Kidney capillary endothelial cell (primary cell): ENCODE data around the gene IPO5.
"Not testable (repeated sequence)": the region's sequence is repeated elsewhere in the genome, so short reads cannot be mapped to it uniquely, and the experiment has no call there.

ENCODE experiments used
- DNase-seq: peaks from one replicate; pipeline ENCODE4 v3.0.0-alpha.2; 2018; ENCODE audit warnings: low spot score

The IPO5 gene

DNA sequence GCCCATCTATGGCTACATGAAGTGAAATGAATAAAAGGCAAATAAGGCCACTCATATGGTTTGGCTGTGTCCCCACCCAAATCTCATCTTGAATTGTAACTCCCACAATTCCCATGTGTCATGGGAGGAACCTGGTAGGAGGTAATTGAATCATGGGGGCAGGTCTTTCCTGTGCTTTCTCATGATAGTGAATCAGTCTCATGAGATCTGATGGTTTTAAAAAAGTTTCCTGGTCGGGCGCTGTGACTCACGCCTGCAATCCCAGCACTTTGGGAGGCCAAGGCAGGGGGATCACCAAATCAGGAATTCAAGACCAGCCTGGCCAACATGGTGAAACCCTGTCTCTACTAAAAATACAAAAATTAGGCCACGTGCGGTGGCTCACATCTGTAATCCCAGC is 4.2 kb upstream of the IPO5 start:
- DNase-seq: not testable (repeated sequence)

DNA sequence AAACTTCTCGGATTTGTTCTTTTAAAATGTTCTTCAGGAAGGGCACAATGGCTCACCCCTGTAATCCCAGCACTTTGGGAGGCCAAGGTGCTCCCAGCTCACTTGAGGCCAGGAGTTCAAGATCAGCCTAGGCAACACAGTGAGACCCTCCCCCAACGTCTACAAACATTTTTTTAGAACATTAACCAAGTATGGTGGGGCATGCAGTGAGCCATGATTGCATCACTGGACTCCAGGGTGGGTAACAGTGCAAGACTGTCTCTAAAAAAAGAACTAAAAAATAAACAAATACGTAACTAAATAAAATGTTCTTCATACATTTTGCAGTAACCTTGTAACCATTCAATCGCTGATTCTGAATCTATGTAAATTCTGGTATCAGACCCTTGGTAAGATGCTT is 2.1 kb upstream of the IPO5 start:
- DNase-seq: no peak

DNA sequence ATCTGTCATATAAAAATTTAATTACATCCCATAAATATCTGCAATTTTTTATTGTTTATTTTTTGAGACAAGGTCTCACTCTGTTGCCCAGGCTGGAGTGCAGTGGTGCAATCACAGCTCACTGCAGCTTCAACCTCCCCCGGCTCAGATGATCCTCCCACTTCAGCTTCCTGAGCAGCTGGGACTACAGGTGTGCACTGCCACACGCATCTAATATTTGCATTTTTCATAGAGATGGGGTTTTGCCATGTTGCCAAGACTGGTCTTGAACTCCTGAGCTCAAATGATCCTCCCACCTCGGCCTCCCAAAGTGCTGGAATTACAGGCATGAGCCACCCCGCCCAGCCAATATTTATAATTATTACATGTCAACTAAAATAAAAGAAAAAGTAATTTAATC is 644 bp upstream of the IPO5 start:
- DNase-seq: not testable (repeated sequence)

DNA sequence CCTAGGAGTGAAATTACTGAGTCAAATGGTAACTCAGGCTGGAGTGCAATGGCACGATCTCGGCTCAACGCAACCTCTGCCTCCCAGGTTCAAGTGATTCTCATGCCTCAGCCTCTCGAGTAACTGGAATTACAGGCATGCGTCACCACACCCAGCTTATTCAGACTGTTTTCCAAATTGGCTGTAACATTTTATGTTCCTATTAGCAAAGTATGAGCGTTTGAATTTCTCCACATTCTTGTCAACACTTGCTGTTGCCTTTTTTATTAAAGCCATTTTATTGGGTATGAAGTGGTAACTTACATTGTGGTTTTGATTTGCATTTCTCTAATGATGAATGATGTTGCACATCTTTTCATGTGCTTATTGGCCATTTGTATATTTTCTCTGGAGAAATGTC is 7.9 kb downstream of the IPO5 start:
- DNase-seq: no peak

DNA sequence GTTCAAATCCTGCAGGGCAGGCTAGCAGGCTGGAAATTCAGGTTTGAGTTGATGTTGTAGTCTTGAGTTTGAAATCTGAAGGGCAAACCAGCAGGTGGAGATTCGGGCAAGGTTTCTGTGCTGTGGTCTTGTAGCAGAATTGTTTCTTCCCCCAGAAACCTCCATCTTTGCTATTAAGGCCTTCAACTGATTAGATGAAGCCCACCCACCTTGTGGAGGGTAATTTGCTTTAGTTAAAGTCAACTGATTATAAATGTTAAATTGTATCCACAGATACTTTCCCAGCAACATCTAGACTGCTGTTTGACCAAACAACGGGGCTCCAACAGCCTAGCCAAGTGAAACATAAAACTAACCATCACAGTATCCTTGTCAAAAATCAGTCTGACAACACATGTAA is 9.4 kb downstream of the IPO5 start:
- DNase-seq: no peak

DNA sequence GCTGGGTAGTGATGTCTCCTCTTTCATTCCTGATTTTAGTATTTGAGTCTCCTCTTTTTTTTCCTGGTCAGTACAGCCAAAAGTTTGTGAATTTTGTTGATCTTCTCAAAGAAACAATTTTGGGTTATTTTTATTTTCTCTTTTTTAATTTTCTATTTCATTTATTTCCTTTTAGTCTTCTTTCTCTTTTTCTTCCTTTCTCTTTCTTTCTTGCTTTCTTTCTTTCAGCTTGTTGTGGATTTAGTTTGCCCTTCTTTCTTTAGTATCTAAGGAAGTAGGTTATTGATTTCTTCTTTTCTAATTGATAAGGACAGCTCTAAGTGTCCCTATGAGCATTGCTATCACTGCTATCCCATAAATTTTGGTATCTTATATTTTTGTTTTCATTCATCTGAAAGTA is 13.8 kb downstream of the IPO5 start:
- DNase-seq: no peak

DNA sequence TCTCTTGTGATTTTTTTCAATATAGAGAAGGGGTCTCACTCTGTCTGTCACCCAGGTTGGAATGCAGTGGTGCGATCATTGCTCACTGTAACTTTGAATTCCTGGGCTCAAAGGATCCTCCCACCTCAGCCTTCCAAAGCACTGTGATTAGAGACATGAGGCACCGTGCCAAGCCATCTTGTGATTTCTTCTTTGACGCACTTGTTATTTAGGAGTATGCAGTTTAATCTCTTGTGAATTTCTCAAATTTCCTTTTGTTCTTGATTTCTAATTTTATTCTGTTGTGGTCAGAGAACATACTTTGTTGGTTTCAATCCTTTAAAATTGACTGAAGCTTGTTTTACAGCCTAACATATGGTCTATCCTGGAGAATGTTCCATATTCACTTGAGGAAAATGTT is 14.5 kb downstream of the IPO5 start:
- DNase-seq: no peak

DNA sequence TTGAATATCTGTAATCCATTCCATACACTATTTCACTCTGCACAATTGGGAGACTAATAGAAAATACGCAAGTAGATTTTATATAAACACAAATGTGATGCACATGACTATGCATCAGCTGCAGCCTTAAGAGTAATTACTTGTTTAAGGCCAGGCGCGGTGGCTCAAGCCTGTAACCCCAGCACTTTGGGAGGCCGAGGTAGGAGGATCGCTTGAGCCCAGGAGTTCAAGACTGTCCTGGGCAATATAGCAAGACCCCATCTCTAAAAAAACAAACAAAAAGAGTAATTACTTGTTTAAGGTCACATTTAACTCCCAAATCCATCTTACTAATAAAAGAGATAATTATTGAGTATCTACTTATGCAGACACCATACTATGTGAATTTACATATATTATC is 18.0 kb downstream of the IPO5 start:
- DNase-seq: no peak

DNA sequence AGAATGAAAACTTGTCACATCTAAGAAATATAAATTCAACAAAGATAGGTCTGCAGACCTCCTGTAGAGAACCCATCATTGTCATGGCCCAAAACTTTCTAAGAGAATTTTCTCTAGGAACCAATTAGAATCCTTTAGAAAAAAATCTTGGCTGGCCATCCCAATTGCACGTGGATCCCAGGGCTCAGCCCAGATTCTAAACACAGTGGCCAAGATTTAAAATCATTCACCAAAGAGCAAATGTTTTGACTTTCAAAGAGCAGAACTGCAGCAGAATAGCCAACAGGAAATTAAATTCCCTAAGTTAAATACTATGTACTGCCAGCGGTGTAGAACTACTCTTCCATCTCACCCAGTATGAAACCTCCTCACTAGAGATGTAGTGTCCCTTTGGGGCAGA is 21.3 kb downstream of the IPO5 start:
- DNase-seq: no peak

DNA sequence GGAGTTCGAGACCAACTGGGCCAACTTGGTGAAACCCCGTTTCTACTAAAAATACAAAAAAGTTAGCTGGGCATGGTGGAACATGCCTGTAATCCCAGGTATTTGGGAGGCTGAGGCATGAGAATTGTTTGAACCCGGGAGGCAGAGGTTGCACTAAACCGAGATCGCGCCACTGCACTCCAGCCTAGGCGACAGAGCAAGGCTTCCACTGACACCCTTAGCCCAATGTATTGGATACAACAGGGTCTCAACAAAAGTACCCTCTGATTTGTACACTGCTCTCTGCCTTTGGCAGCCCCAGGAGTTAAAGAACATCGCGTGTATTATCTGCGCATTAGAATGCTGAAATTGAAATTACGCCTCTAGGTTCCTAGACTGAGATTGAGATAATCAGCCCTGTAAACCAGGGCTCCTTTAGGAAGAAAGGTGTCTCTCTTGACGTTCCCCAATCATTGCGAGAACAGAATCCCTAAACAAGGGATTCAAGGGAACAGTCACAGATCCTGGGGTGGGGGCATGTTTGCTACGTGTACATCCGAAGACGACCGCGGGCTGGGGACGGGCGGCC is 21.9 kb downstream of the IPO5 start:
- DNase-seq: no peak

DNA sequence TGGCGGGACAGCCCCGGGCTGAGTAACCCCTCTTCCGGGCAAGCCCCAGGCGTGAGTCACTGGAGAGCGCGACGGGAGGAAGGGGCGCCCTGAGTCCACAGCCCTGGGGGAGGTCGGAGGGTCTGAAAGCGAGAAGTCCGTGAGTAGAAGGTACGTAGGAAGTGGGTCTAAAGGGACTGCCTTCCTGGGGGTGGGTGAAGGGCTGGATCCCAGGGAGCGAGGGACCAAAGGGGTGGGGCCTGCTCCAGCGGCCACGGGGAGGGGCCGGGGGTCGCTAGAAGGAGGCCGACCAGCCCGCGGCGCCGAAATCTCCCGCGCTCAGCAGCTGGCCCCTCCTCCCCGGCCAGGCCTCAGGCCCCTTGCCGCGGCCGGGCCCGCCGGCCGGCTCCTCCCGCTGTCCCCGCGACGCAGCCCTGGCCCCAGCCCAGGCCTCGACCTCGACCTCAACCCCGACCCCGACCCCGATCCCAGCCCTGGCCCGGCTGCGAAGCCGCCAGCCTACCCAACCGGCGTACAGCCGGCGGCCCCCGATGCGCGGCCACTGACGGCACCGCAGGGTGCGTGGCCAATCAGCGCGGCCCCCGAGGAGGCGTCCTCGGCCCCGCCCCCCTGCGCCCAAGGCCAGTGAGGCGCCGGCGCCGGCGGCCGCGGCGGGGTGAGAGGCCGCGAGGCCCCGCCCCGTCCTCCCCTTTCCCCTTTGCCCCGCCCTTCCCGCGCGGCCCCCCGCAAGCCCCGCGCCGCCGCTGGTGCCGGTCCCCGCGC is 22.6 kb downstream of the IPO5 start:
- peak; percentile 88 for DNase-seq

DNA sequence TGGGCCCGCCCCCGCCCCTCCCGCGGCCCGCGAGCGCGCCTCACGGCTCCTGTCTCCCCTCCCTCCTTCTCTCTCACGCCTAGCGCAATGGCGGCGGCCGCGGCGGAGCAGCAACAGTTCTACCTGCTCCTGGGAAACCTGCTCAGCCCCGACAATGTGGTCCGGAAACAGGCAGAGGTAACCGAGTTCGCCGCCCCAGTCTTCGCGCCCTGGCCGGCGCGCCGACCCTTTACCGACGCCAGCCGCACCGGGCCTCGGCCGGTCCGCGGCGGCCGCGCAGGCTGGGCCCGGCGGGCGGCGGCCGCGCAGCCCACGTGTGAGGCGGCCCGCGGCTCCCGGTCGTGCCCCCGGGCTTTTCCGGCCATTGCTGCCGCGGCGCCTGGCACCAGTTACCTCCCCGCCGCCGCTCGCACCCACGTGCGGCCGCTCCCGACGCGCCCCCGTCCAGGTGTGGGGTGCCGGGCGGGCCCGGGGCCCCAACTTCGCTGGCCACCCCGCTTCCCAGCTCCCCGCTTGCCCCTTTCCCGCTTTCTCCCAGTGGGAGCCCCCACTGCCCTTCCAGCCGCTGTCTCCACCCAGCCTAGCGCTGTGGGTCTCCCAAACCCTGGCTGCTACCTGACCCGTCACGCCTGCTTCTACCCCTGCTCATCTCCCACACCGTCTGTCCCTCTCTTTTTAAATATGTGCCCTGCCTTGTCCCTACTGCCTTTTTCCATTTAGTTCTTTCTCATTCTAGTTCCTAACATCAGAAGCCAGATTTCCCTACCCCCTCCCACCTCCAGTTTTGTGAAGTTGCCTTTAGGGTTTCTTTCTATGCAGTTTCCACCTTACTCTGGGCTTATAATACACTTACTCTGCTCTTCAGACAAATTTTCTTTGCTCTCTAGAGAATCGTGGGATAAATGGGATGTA is 23.4 kb downstream of the IPO5 start:
- DNase-seq: peak; percentile 23

DNA sequence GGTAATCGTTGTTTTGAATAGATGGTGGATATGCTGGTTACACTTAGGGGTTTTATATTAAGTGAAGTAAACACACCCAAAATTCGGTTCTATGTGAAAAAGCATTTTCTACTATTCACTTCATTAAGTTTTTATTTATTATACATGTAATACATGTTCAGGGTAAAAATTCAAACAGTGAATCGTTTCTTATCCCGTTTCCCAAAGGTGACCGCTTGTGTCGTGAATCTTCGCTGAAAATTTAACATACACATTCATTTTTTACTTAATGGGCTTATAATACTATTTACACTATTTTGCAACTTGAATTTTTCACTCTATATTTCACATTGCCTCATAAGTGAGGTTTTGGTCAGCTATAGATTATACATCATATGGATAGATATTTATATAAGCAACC is 24.5 kb downstream of the IPO5 start:
- DNase-seq: peak; percentile 4

DNA sequence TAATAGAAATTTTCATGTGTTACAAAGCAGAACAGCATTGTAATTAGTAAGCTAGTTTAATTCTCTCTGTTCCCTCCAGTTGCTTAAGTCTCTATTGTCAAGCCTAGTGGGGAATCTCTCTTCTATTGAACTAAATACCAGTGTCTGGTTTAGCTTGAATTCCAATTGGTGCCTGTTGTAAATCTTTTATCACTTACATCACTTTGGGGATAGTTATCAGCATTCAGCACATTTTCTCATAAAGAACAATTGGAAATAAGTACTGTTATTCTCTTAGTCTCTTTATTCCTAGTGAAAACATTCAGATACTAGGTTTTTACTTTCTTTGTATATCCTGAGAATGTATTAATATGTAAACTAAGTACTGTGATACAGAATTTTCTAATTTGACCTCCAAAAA is 25.2 kb downstream of the IPO5 start:
- peak; percentile 12 for DNase-seq

DNA sequence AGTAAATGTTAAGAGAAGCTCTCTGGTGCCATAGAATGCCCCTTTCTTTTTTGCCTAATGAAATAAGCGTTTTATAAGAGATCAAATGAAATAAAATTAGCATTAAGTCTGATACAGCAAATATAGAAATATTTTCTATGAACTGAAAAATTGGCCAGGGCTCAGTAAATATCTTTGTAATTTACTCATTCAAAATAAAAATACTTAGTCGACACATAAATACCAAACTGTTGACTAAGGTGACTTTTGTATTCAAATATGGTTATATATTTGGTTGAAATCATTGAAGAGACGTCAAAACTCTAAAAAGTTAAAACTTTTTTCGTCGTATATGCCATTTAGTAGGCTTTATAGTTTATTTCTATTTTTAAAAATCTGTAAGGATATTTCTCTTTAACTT is 25.6 kb downstream of the IPO5 start:
- peak; percentile 10 for DNase-seq

DNA sequence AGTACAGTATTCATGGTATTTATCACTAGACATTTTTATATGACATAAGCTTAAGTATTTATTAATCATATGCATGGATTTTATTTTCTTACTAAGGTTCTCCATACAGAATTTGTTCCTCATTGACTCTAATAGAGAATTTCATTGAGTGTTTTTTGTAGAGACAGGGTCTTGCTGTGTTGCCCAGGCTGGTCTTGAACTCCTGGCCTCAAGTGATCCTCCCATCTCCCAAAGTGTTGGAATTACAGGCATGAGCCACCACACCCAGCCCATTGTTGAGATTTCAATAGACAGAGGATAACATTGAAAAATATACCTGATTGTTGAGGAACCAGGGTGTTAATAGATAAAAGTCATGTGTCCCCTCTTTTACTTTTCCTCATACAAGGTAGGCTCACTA is 26.1 kb downstream of the IPO5 start:
- DNase-seq: no peak

DNA sequence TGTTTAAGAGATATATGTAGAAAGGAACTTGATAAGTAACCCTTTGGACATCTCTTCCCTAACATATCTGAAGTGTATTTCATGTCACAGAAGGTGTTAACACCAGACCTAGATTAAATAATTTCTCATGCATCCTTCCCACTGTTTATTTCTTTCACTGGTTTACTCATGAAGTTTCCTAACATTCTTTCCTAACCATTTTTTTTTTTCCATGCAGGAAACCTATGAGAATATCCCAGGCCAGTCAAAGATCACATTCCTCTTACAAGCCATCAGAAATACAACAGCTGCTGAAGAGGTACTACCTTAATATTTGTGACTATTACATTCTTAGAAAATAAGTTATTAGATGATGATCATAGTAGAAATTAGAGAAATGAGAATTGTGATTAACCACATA is 28.8 kb downstream of the IPO5 start:
- DNase-seq: no peak

DNA sequence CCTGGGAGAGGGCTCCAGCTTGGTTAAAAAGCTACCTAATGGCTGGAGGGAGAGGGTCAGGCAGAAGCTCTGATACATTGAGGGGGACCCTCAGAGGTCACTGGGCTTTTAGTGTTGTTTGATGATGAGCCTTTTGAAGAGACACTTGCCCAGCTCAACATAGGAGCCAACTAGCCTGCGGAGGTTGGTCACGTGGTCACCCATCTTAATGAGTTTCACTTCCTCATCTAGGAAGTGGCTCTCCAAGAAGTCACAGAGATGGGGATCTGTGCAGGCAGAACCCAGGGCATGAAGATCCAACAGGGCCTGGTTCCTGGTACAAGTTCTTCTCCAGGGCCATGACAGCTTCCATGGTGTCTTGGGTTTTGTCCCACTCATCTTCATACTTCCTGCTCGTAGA is 33.4 kb downstream of the IPO5 start:
- no peak for DNase-seq

DNA sequence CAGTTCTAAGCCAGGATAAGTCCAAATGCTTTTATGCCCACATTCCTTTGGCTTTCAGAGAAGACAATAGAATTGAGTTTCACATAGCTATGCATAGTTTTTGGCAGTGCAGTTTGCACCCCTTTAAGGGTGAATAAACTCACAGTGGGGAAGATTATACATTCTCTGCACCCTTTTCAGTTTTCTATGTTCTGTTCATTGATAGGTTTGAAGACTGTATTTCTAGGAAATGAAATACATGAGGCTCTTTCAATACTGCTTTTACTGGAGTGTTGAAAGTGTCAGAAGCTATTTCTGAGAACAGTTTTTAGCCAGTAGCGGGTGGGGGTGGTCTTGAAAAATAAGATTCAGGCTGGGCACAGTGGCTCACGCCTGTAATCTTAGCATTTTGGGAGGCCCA is 46.2 kb downstream of the IPO5 start:
- no peak for DNase-seq

DNA sequence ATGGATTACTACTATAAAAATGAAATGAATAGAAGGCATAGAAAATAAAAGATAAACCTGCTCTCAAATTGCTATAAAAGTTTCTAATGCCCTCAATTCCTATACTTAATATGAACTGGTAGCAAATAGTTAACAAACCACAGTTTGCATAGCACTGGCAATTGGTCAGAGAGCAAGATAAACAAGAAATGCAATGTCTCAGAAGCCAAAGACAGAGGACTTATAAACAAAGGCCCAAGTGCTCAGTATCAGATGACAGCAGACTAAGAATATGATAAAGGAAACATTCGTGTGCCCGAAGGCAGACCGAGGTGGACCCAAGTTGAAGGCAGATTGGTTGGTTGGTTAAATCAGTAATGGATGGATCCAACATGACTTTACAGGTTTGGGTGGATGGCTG is 50.6 kb downstream of the IPO5 start:
- DNase-seq: no peak

DNA sequence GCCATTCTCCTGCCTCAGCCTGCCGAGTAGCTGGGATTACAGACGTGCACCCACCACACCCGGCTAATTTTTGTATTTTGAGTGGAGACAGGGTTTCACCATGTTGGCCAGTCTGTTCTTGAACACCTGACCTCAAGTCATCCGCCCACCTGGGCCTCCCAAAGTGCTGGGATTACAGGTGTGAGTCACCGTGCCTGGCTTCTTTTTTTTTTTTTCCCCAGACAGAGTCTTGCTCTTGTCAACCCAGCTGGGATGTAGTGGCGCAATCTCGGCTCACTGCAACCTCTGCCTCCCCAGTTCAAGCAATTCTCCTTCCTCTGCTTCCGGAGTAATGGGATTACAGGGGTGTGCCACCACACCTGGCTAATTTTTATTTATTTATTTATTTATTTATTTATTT is 51.5 kb downstream of the IPO5 start:
- not testable (repeated sequence) for DNase-seq

DNA sequence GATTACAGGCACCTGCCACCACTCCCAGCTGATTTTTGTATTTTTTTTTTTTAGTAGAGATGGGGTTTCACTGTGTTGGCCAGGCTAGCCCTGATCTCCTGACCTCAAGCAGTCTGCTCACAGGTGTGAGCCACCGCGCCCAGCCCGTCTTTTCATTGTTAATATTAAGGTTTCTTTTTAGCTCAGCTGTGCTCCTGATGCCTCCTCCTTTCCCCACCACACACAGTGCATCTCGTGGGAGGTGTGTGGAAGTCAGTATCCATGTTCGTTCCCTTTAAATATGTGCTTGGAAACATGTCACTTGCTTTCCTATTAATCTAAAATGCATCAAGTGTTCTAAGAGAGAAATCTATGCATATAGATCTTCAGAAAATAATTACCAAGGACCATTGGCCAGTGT is 53.5 kb downstream of the IPO5 start:
- no peak for DNase-seq

DNA sequence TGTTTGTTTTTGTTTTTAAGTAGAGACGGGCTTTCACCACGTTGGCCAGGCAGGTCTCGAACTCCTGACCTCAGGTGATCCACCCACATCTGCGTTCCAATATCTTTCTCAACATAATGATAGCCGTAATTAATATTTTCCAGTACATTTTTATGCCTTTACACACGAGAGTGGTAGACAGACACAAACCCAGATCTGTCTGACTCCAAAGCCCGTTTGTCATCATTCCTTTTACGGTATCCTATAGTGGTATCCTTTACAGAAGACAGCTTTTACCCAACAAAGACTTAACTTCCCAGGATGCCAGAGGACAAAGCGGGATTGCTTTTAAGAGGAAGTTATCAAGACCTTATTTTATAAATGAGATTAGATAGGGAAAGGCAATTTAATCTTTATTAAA is 59.8 kb downstream of the IPO5 start:
- DNase-seq: no peak
